GM19043 (cell line): ENCODE data around the gene TMEM266.

ENCODE experiments used
- ATAC-seq: cut with Tn5 transposase; IDR thresholded peaks from one replicate; pipeline ENCODE4 v1.9.1; 2021; ENCODE audit warnings: low read depth; ENCODE audit not compliant: unreplicated experiment

Gene TMEM266

GRCh38 chr15:76160426-76161152 lies 100.8 kb downstream of the TMEM266 start:
- no peak for ATAC-seq

- ATAC-seq = no peak
Observed at GRCh38 chr15:76161153-76162035, 101.6 kb downstream of the TMEM266 start.

- no peak for ATAC-seq
Observed at GRCh38 chr15:76162036-76162398, 102.2 kb downstream of the TMEM266 start.

- no peak for ATAC-seq
Observed at GRCh38 chr15:76162784-76163456, 103.1 kb downstream of the TMEM266 start.

- no peak for ATAC-seq
Observed at GRCh38 chr15:76163457-76164295, 103.9 kb downstream of the TMEM266 start.

- ATAC-seq = no peak
Observed at GRCh38 chr15:76164602-76165001, 104.8 kb downstream of the TMEM266 start.

GRCh38 chr15:76165951-76166350 lies 106.2 kb downstream of the TMEM266 start:
- ATAC-seq = no peak

- no peak for ATAC-seq
Observed at GRCh38 chr15:76168237-76168984, 108.6 kb downstream of the TMEM266 start.

GRCh38 chr15:76169018-76169417 lies 109.2 kb downstream of the TMEM266 start:
- ATAC-seq = no peak

- ATAC-seq = no peak
Observed at GRCh38 chr15:76169911-76170800, 110.4 kb downstream of the TMEM266 start.

- ATAC-seq = no peak
Observed at GRCh38 chr15:76172782-76173181, 113.0 kb downstream of the TMEM266 start.

GRCh38 chr15:76173317-76173834 lies 113.6 kb downstream of the TMEM266 start:
- no peak for ATAC-seq

- no peak for ATAC-seq
Observed at GRCh38 chr15:76174654-76175053, 114.9 kb downstream of the TMEM266 start.

- no peak for ATAC-seq
Observed at GRCh38 chr15:76175442-76175841, 115.7 kb downstream of the TMEM266 start.

- no peak for ATAC-seq
Observed at GRCh38 chr15:76176059-76176458, 116.3 kb downstream of the TMEM266 start.

- ATAC-seq = no peak
Observed at GRCh38 chr15:76176487-76177085, 116.8 kb downstream of the TMEM266 start.

- no peak for ATAC-seq
Observed at GRCh38 chr15:76177491-76178040, 117.8 kb downstream of the TMEM266 start.
